HG02943 (cell line): ENCODE results near the gene C2orf92.
"Not testable (repeated sequence)": the region's sequence is repeated elsewhere in the genome, so short reads cannot be mapped to it uniquely, and the experiment has no call there.

Experiments used
- ATAC-seq: cut with Tn5 transposase; IDR thresholded peaks from one replicate; pipeline ENCODE4 v1.9.1; 2021; ENCODE audit warnings: mild to moderate bottlenecking, low read depth, moderate library complexity; ENCODE audit not compliant: unreplicated experiment

Gene C2orf92

DNA sequence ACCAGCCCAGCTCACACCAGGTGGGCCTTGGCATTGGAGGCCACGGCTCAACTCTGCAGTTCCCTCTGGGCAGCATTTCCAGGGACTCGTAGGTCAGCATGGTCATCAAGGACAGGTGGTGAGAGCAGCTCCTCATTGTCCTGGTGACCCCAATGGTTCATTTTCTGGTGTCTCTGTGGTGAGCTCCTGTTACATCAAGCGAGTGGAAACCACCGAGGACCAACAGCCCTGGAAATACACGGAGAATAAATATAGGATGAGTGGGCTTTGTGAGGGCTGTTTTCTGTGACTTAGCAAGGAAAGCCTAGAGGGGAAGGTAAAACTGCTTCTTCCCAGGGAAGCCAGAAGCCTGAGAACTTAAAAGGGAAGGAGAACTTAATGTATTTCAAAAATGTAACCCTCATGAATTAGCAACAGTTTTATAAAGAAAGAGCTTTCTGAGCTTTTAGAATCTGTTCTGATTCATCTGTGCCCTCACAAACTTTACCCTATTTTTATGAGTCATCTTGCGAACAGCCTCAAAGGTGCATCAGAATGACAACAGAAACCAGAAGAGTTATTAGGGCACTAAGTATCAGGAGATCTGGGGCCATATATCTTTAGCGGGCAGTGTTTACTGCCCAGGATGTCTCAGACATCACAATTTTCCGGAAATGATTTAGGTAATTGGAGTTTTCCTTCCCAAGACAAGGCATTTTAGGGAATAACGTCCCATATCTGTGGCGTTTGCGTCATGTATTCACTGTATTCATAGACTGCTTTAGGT is 18.7 kb downstream of the C2orf92 start:
- no peak for ATAC-seq

DNA sequence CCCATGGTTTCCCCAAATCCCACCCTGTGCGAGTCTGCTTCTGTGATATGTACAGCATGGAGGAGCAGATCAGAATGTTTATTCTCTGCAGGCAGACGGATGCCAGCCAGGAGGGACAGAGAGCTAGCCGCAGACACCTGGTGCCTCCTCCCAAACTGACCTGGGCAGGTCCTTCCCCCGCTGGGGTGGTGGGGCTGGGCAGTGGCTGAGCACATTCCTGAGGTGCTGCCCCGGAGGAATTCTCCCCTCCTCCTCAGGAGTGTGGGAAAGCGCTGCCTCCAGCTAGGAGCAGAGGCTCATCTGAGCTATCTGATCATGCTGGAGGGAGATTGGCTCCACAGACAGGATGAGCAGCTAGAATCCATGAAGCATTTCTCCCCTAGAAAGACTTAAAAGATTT is 21.7 kb downstream of the C2orf92 start:
- ATAC-seq: no peak

DNA sequence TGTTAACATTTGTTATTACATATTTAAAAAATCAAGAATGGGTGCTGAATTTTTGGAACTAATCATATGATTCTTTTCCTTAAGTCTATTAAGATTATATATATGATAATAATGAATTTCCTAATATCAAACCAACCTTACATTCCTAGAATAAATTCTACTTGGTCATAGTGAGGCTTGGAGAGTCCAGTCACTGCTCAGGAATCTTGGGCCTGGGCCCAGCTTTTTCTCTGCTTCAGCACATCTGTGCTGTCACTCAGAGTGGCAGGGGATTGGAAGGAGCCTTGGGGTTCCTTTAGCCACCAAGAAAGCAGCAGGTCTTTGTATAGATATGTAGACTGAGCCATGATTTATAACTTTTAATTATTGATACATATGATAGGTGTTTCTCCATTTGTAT is 24.0 kb downstream of the C2orf92 start:
- no peak for ATAC-seq

DNA sequence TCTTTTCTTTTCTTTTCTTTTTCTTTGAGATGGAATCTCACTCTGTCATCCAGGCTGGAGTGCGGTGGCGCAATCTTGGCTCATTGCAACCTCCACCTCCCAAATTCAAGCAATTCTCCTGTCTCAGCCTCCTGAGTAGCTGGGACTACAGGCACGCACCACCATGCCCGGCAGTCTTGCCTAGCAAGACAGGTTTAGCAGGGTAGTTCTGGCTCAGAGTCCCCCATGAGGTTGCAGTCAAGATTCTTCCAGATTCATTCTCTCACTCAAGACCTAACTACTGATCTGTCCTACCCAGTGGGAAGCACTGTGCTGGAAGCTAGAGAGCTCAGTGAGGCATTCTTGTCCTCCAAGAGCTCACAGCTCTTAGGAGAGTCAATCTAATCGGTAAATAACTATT is 26.2 kb downstream of the C2orf92 start:
- no peak for ATAC-seq

DNA sequence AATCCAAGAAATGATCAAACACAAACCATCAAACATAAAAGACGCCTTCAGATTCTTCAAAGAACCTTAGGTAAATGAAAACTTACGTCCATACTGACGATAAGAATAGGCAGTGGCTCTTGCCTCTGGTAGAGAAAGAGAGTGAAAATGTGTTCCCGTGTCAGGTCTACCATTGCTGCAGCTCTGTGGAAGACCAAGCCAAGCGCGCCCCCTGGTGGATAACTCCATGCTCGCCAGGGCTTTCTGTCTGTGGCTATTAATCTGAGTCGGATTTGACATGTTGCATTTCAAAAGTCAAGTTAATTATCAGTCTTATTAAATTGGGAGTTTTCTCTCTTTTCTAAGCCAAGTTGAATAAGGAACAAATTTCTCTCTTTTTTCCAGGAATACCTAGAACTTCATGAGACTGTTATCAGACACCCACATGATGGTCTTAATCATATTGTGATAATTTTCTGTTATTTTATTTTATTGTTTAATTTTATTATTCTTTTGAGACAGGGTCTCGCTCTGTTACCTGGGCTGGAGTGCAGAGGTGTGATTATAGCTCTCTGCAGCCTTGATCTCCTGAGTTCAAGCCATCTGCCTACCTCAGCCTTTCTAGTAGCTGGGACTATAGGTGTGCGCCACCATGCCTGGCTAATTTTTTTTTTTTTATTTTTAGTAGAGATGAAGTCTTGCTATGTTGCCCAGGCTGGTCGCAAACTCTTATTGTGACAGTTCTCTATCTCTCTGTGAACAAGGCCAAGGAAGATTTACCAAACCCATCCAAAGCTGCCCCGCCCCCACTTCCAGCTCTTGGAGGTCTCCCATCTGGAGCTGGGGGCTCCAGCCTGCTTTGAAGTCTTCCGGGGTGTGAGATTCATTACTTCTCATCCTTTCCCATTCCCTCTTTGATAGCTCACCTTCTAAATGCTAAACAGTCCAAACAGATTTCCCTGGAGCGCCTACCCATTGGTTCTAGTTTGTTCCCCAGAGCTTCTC is 28.0 kb downstream of the C2orf92 start:
- no peak for ATAC-seq

DNA sequence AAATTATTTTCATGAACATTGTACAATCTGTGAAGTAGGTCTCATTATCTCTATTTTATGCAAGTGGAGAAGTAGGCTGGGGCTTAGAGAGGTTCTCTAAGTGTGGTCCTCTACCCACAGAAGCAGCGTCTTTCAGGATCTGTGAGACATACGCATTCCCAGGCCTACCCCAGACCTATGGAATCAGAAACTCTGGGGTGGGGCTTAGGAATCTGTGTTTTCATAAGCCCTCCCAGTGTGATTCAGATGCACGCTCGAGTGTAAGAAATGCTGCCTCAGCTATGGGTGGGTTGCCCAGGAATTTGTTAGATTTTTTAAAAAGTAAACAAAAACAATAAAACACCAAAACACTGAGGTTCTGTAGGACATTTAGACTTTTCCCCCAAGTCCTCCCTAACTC is 29.0 kb downstream of the C2orf92 start:
- no peak for ATAC-seq

DNA sequence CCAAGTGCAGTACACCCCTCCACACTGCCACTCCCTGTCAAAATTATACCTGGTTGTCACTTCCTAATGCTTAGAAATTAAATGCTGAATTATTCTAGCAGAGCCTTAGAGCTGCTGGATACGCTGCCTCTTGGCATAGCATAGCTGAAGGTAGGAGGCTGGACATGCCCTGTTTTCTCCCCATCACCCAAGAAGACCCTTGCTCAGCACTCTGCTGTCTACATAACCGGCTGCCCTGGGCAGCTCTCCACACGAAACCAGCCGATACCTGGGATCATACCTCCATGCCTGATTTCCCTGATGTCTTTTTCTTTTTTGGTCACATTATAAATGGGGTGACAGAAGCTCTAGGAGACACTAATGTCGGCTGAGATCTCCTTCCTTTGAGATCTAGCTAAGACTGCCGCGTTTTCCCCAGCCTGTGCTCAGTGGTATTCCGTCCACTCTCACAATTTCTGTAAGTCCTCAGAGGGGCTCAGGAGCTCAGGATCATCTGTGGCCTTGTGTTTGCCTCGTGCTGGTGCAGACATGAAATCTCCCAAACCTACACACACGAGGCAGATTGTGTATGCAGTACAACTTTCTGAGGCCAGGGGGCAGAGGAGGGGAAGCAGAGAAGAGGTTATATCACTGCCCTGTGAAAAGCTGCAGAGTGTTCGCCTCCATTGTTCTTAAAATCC is 30.4 kb downstream of the C2orf92 start:
- ATAC-seq: no peak

DNA sequence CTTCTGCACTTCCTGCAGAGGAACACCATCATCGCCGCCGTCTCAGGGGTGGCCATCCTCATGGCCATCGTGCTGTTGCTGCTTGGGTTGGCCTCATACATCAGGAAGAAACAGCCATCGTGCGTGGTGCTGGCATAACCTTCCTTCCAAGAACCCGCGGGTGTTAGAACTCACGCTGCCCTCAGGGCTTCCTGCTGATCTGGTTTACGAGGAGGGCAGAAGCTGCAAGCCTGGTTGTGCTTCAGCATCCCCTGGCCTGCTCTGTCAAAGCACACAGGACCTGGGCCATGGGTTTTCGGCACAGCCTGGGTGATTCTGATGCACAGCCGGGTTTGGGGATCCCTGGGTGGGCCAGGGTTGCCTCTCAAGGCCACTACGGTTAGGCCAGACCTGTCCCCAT is 31.7 kb downstream of the C2orf92 start:
- ATAC-seq: no peak

DNA sequence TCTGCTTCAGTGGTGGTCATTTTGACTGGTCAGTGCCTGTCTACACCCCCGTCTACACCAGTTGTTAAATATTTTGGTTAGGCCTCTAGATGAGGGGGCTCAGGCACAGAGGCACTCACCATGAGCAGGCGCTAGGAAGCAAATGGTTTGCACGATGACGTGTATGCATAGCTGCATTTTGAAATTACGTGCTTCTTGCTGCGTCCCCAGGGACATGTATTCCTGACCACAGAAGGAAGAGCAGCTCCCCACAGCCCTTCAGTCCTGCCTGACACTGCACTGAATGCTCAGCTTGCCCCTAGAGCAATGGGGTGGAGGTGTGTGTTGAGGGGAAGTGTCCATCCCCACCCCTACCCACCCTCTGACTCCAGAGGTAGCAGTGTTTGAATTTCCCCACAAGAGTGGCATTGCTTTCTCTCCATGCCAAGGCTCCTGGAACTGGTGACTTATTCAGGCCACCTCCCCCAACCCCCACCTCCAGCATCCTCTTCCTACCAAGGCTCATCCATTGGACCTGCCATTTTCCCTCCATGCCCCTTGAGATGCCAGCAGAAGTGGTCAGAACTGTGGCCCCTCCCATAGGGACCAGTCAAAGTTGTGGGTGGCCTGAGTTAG is 32.4 kb downstream of the C2orf92 start:
- ATAC-seq: no peak

DNA sequence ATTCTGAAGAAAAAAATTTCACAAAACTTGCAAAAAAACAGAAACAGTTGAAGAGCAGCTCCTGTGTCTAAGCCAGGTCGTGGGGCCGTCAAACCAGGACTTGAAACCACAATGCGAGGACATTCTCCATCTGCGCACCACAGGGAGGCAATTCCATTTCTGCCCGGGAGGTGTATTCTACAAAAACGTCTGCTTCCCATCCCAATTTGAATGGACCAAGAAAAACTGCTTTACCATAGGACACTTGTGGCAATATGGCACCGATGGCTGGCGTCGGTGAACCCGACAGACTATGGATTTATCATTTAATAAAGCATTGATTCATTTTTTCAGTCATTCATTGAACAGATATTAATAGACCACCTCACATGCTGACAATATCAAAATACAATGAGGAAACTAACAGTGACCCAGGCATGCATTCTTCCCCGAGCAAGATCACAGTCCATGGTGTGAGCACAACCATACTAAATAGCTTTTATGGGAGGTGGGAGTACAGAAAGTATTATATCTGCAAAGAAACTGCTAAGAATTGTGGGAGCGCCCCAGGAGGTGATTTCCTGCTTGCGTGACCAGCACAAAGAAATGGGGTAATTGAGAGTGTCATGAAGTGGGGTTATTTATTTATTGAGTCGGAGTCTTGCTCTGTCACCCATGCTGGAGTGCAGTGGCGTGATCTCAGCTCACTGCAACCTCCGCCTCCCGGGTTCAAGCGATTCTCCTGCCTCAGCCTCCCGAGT is 33.4 kb downstream of the C2orf92 start:
- ATAC-seq: no peak

DNA sequence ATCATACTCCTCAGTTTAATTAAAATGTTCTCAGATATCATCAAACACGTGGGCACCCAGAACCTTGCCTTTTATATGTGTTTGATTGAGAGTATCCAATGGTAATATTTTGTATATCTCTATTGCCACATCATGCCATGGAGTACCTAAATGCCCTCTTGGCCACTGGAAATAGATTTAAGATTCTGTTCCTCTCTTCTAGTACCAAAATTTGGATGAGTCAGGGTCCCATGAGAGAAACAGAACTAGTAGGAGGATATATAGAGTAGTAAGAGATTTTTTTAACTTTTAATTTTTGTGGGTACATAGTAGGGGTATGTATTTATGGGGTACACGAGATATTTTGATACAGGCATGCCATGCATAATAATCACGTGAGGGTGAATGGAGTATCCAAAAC is 34.2 kb downstream of the C2orf92 start:
- no peak for ATAC-seq

DNA sequence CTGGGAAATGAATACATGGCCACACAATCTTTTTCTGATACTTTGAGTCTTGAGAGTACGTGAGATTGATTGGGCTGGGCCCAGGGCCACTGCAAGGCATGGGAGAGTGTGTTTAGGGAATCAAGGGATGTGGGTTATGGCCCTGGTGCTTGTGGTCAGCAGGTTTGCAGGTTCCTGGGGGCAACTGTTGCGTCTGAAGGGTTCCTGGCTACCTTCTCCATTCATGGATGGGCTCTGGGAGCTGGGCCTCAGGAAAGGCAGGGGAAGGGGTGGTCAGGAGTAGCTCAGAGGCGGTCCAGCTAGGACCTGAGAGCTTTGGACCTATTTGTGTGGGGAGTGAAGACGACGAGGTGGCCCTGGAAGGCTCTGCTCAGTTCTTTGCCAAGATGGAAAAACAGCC is 35.5 kb downstream of the C2orf92 start:
- ATAC-seq: no peak

DNA sequence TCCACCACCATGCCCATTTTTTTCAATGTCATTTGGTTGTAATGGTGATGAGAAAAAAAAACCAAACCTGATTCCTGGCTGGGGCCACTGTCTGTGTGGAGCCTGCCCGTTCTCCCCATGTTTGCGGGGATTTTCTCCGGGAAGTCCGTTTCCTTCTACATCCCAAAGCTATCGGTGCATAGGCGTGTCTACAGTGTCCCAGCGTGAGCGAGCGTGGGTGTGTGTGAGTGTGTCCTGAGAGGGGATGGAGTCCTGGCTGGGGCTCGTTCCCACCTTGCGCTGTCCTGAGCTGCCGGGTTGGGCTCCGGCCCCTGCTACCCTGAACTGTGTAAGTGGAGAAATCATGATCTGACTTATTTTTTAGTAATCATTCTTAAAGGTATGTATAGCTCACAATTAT is 36.6 kb downstream of the C2orf92 start:
- no peak for ATAC-seq

DNA sequence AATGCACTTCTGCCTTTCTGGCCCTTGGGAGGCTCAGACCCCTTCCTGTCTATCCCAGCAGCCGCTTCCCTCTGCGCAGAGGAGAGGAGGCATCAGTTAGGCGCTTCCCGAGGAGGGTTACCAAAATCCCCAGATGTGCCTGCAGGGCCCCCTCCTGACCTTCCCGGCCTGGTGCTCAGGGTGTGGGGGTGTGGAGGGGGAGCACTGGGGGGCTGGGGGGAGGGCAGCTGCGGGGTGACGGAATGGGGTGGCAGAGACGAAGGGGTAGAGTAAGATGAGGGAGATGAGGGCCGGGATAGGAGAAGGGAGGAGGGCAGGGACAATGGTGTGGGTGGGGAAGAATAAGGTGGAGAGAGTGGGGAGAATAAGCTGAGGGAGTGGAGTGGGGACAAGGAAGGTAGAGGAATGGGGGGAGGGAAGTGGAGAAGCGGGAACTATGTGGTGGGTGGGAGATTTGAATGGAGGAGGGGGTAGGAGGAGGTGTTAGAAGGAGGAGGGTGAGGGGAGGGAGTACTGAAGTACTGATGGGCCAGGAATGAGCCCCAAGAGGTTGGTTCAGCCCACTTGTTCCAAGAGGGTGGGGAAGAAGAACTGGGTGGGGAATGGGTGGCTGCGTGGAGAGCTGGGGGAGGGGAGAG is 37.3 kb downstream of the C2orf92 start:
- no peak for ATAC-seq

DNA sequence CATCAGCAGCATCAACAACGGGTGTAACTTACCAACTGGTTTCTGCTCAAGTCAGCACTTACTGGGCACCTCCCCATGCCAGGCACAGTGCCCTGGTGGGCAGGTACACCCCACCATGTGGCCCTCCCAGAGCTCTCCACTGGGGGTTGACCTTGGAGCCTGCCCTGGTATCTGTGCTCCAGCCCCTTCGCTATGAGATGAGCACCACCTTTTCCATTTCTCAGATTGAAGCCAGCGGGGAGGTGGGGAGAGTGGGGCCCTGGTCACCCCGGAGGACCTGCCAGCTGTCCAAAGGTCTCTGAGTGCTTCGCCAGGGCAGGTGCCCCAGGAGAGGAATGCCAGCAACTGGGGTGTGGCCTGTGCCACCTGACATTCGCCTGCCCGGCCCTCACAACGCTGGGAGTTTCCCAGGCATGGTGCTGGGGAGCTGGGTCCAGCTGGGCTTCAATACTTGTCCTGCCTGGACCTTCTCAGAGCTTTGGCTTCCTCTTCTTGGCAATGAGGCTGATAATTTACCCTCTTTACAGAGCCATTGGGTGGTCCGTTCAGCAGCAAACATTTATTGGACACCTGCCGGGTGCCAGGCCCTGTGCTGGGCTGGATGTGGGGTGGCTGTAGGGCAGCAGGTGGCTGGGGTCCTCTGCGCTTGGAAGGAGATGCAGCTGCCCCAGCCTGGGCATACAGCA is 38.0 kb downstream of the C2orf92 start:
- ATAC-seq: no peak

DNA sequence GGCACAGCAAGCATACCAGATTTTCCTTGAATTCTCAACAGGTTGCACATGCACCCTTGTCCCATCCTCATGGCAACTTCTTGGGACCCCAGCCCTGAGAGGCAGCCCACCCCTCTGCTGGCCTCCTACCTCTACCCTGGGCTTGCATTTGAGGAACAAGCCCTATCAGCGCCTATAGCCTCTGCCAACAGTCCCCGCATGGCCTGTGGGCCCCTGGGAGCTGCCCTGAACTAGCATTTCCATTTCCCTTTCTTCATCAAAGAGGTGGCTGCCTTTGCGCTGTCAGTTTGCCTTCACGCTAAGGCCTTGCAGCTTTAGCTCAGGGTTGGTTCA is 38.5 kb downstream of the C2orf92 start:
- no peak for ATAC-seq

DNA sequence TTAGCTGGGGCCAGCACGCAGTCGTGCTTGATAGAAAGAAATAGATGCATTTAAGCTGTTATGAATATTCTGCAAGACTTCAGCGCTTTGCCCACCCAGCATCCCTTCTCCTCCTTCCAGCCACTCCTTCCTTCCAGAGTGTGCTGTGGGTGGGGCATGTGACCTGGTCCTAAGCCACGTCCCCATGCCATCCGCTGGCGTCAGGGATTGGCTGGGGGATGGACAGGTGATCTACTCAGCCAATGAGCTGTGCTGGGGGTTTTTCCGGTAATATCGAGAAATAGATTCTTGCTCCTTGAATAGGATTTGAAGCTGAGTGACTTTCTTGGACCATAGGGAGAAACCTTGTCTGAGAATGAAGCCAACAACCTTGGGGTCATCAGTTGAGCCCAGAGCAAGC is 39.1 kb downstream of the C2orf92 start:
- no peak for ATAC-seq

DNA sequence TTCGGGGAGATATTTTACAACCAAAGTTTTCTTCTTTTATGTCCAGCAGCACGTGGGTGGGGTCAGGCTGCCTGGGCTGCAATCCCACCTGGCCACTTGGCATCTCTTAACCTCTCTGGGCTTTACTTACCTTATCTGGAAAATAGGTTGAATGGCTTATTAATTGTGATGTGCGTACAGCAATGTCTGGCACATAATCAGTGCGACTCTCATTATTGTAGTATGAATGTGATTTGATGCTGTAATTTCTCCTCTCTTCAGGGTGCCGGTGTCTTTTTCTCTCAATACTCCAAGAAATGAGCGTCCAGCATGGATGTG is 41.8 kb downstream of the C2orf92 start:
- ATAC-seq: no peak

DNA sequence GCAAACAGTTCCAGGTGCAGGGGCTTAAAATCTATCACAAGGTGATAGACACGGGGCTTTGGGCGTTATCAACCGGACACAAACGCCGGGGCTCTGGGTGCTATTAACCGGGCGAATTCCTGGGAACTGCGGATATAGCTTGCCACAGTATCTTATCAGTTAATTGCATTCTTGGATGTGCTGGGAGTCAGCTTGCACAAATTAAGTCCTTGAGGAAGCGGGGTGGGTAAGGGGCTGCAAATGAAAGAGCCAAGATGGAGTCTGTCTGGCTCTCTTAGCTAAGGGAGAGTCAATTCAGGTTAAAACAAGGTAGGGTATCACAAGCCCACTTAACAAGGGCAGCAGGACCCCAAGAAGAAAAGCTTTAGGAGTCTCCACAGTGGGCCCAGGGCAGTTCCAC is 42.7 kb downstream of the C2orf92 start:
- ATAC-seq: not testable (repeated sequence)
